HEK293 (cell line): ENCODE results near the gene PLA2G3.

Source experiments
- CTCF ChIP-seq: fragments of 450-650 bp; formaldehyde crosslinking; IDR thresholded peaks from 2 replicates; pipeline ENCODE4 v1.5.1; 2016; ENCODE audit warnings: missing biosample characterization, missing genetic modification characterization
- GLI4 ChIP-seq: fragments of 450-650 bp; formaldehyde crosslinking; IDR thresholded peaks from 2 replicates; pipeline ENCODE4 v1.5.1; 2016; ENCODE audit warnings: missing biosample characterization, missing genetic modification characterization
- HOXA7 ChIP-seq: sonication (generic); formaldehyde crosslinking; IDR thresholded peaks from 2 replicates; pipeline ENCODE4 v1.8.1; 2022; ENCODE audit warnings: missing genetic modification reagents, borderline replicate concordance
- TSHZ1 ChIP-seq: fragments of 450-650 bp; formaldehyde crosslinking; IDR thresholded peaks from 2 replicates; pipeline ENCODE4 v1.5.1; 2016; ENCODE audit warnings: missing biosample characterization, missing genetic modification characterization, borderline replicate concordance
- ZBTB26 ChIP-seq: fragments of 450-650 bp; formaldehyde crosslinking; optimal IDR thresholded peaks from 2 replicates; pipeline ENCODE3; 2016; ENCODE audit warnings: missing biosample characterization, mild to moderate bottlenecking, missing genetic modification characterization
- ZNF23 ChIP-seq: fragments of 450-650 bp; formaldehyde crosslinking; IDR thresholded peaks from 2 replicates; pipeline ENCODE4 v1.5.1; 2016; ENCODE audit warnings: missing biosample characterization, missing genetic modification characterization, borderline replicate concordance
- ZNF24 ChIP-seq: fragments of 450-650 bp; formaldehyde crosslinking; IDR thresholded peaks from 2 replicates; pipeline ENCODE4 v1.5.1; 2016; ENCODE audit warnings: missing biosample characterization, missing genetic modification characterization
- ZNF266 ChIP-seq: fragments of 450-650 bp; formaldehyde crosslinking; IDR thresholded peaks from 2 replicates; pipeline ENCODE4 v1.5.1; 2016; ENCODE audit warnings: missing biosample characterization, missing genetic modification characterization, low read depth
- ZNF335 ChIP-seq: fragments of 450-650 bp; formaldehyde crosslinking; conservative IDR thresholded peaks from 2 replicates; pipeline ENCODE4 v1.5.1; 2016; ENCODE audit warnings: missing biosample characterization, missing genetic modification characterization
- ZNF639 ChIP-seq: fragments of 450-650 bp; formaldehyde crosslinking; IDR thresholded peaks from 2 replicates; pipeline ENCODE4 v1.5.1; 2016; ENCODE audit warnings: missing biosample characterization, missing genetic modification characterization
- ZSCAN18 ChIP-seq: fragments of 450-650 bp; formaldehyde crosslinking; IDR thresholded peaks from 2 replicates; pipeline ENCODE4 v1.5.1; 2016; ENCODE audit warnings: missing biosample characterization, missing genetic modification characterization

- TF ChIP-seq TSHZ1 (tag by site-specific recombination) (no peak), GLI4 (tag by site-specific recombination) (no peak), CTCF (tag by site-specific recombination) (no peak), ZNF24 (tag by site-specific recombination) (no peak), ZNF335 (no peak), ZBTB26 (tag by site-specific recombination) (no peak), ZNF266 (no peak), ZSCAN18 (tag by site-specific recombination) (no peak), ZNF639 (tag by site-specific recombination) (no peak), ZNF23 (tag by site-specific recombination) (no peak), HOXA7 (CRISPR knock-in tag) (no peak)
Observed at GRCh38 chr22:31084811-31085492, 55.4 kb downstream of the PLA2G3 start.
